ENCODE data around the gene DCAF4L1.
A peak's percentile ranks its signal among the peaks of the same experiment; 100 is the strongest.

The DCAF4L1 gene

GRCh38 chr4:41981456-41981855 lies at the start of gene DCAF4L1:
Gene DCAF4L1, plus strand, starts transcription at chr4:41981756. Its CDS starts 37 bp downstream, at chr4:41981793.
- no peak for DNase-seq

- no peak for DNase-seq
Observed at GRCh38 chr4:41932988-41933387, 48.6 kb upstream of the DCAF4L1 start.

- DNase-seq = no peak
Observed at GRCh38 chr4:41933997-41934503, 47.5 kb upstream of the DCAF4L1 start.

- no peak for DNase-seq
Observed at GRCh38 chr4:41934514-41934900, 47.0 kb upstream of the DCAF4L1 start.

GRCh38 chr4:41934901-41935651 lies 46.5 kb upstream of the DCAF4L1 start, which contains the start of gene TMEM33:
Gene TMEM33, plus strand, starts transcription at chr4:41935429. Its CDS starts 56 bp downstream, at chr4:41935485.
- DNase-seq = peak; percentile 83

- DNase-seq = peak; percentile 2
Observed at GRCh38 chr4:41935652-41936021, 45.9 kb upstream of the DCAF4L1 start.

GRCh38 chr4:41939016-41939626 lies 42.4 kb upstream of the DCAF4L1 start:
- DNase-seq = no peak

- no peak for DNase-seq
Observed at GRCh38 chr4:41940834-41941233, 40.7 kb upstream of the DCAF4L1 start.

- no peak for DNase-seq
Observed at GRCh38 chr4:41943506-41943905, 38.0 kb upstream of the DCAF4L1 start.

GRCh38 chr4:41944089-41944488 lies 37.5 kb upstream of the DCAF4L1 start:
- DNase-seq = no peak

- no peak for DNase-seq
Observed at GRCh38 chr4:41949531-41949930, 32.0 kb upstream of the DCAF4L1 start.

- peak; percentile 25 for DNase-seq
Observed at GRCh38 chr4:41957634-41958033, 23.9 kb upstream of the DCAF4L1 start.

GRCh38 chr4:41963105-41963504 lies 18.5 kb upstream of the DCAF4L1 start:
- DNase-seq = peak; percentile 10

- no peak for DNase-seq
Observed at GRCh38 chr4:41964401-41964800, 17.2 kb upstream of the DCAF4L1 start.

GRCh38 chr4:41967392-41967791 lies 14.2 kb upstream of the DCAF4L1 start:
- no peak for DNase-seq

- DNase-seq = no peak
Observed at GRCh38 chr4:41969671-41970070, 11.9 kb upstream of the DCAF4L1 start.

- DNase-seq = no peak
Observed at GRCh38 chr4:41975341-41975740, 6.2 kb upstream of the DCAF4L1 start.

- no peak for DNase-seq
Observed at GRCh38 chr4:41976775-41977516, 4.6 kb upstream of the DCAF4L1 start.

- DNase-seq = peak; percentile 71
Observed at GRCh38 chr4:41977709-41978108, 3.8 kb upstream of the DCAF4L1 start.

- DNase-seq = no peak
Observed at GRCh38 chr4:41982716-41983115, 1.2 kb downstream of the DCAF4L1 start.

GRCh38 chr4:41985151-41985550 lies 3.6 kb downstream of the DCAF4L1 start:
- no peak for DNase-seq

- DNase-seq = peak; percentile 1
Observed at GRCh38 chr4:41989994-41990364, 8.4 kb downstream of the DCAF4L1 start.

GRCh38 chr4:41990365-41991111 lies 9.0 kb downstream of the DCAF4L1 start, which contains the start of gene SLC30A9:
Gene SLC30A9, plus strand, starts transcription at chr4:41990530. Its CDS starts 122 bp downstream, at chr4:41990652.
- DNase-seq = peak; percentile 93
